Heart left ventricle (tissue), 16 donors: ENCODE data around the gene POT1. TPM values are rescaled to one million over a fixed set of nuclear protein-coding genes. Genes with fewer than 3 reads are reported as not detected.

Source experiments
- ATAC-seq, 4 donors: fragments of 200-7000 bp; cut with Tn5 transposase; one replicate each; pipeline ENCODE4 v1.9.1; 2020 to 2022; ENCODE audit warnings: moderate library complexity in 4 of 4, mild to moderate bottlenecking in 3 of 4, moderate number of reproducible peaks in 1 of 4
- DNase-seq, 5 donors: peaks; one replicate each; pipeline ENCODE4 v3.0.0-alpha.2; 2020
- H3K27ac ChIP-seq, 12 donors: fragments of 200-600 bp; sonication (generic) in 4 of 12; one replicate each; pipeline versions ENCODE4 v1.5.0 to v1.8.0; 2016 to 2022; ENCODE audit warnings: mild to moderate bottlenecking in 2 of 12
- H3K27me3 ChIP-seq, 9 donors: fragments of 200-600 bp; sonication (generic) in 2 of 9; one replicate each; pipeline versions ENCODE4 v1.5.1 to v1.8.0; 2016 to 2022; ENCODE audit warnings: mild to moderate bottlenecking in 3 of 9
- H3K36me3 ChIP-seq, 9 donors: fragments of 200-600 bp; sonication (generic) in 2 of 9; one replicate each; pipeline versions ENCODE4 v1.5.0 to v1.8.0; 2018 to 2022; ENCODE audit warnings: mild to moderate bottlenecking in 2 of 9
- H3K4me1 ChIP-seq, 12 donors: fragments of 200-600 bp; sonication (generic) in 4 of 12; one replicate each; pipeline versions ENCODE4 v1.5.0 to v1.8.0; 2016 to 2022; ENCODE audit warnings: mild to moderate bottlenecking in 3 of 12
- H3K4me3 ChIP-seq, 12 donors: fragments of 200-600 bp; sonication (generic) in 4 of 12; one replicate each; pipeline versions ENCODE4 v1.5.0 to v1.8.0; 2017 to 2022; ENCODE audit warnings: mild to moderate bottlenecking in 9 of 12, moderate library complexity in 4 of 12
- H3K9me3 ChIP-seq, 12 donors: fragments of 200-600 bp; sonication (generic) in 4 of 12; one replicate each; pipeline versions ENCODE4 v1.5.0 to v1.8.0; 2016 to 2022; ENCODE audit warnings: mild to moderate bottlenecking in 1 of 12
- POLR2A ChIP-seq, 2 donors: fragments of 450-650 bp; IDR thresholded peaks; one replicate each; pipeline ENCODE4 v1.6.1; 2017; ENCODE audit warnings: antibody characterized with exemption in 2 of 2, mild to moderate bottlenecking in 2 of 2, moderate library complexity in 2 of 2
- WGBS, 4 donors: extraction: QIAGEN DNeasy Blood & Tissue Kit in 2 of 4; methylation state at CpG; one replicate each; pipeline versions ENCODE4 v1.1.5 to v1.1.7; 2013 to 2018; 5-methylcytosine and 5-hydroxymethylcytosine counted together
- intact Hi-C, 10 donors: fragments of 100-400 bp; cut with DNase I; formaldehyde crosslinking; loops; one replicate each; pipeline versions ENCODE4 v1.11.1 to v1.14.2; 2022
- polyA plus RNA-seq, 2 donors: library from polyadenylated mRNA; stranded (reverse); fragments of 200-250 nt; gene quantifications; one replicate each; pipeline ENCODE4 v1.2.3, GENCODE V29; 2013
- total RNA-seq, 9 donors: library from RNA; depleted of rRNA in 2 of 9; stranded (reverse); fragments of >200 nt in 2 of 9; fragmentation: NEBNext Ultra II Directional in 3 of 9; extraction: Animal tissue kit (Norgen Biotek cat#: 25700) in 3 of 9; gene quantifications; one replicate each; pipeline versions ENCODE4 v1.1.0 to v1.2.4, GENCODE V29; 2016 to 2023
- TF ChIP-seq, protein P1 (sequence below), 12 donors: fragments of 200-600 bp; sonication (generic) in 4 of 12; IDR thresholded peaks; one replicate each; pipeline versions ENCODE4 v1.5.0 to v1.8.0; 2018 to 2022; ENCODE audit warnings: antibody characterized with exemption in 12 of 12, mild to moderate bottlenecking in 5 of 12
- donor health status: ischemic (EF 13 %, LVEDD 7.1; RV severe dilation, severe dysfunction).
- donor health status: healthy with polysubstance abuse.
- donor health status: DM: no; HTN: yes; CAD: no.
- donor health status: DM: no; HTN: no; CAD: no.
- donor health status: ischemic (EF 25% LVEDD 6.9; RV normal size, moderate dysfunction).
- donor health status: ischemic (EF 25% LVEDD 5.7; RV mildly dilated, moderate dysfunction).
- donor health status: healthy.
- donor health status: DM: yes; HTN: yes; CAD: no.
- donor health status: ischemic (EF 35%, LVEDD 5.7; RV mildly dilated, moderate dysfunction).
- donor health status: nonischemic (EF 11% LVEDD 7.7; RV severe dilation, severe dysfunction).
- donor health status: DM: yes; HTN: yes; CAD: no.
- donor health status: PGD.
- donor health status: ischemic (EF 29% LVEDD 5.4; RV normal size, mild dysfunction).
- donor health status: nonischemic (EF 23%, LVEDD 6.1; RV moderate dilation, normal function).

The POT1 gene
- total and polyA plus RNA-seq, 11 donors: 6.4 to 24.1 (median 17.3) TPM

DNA sequence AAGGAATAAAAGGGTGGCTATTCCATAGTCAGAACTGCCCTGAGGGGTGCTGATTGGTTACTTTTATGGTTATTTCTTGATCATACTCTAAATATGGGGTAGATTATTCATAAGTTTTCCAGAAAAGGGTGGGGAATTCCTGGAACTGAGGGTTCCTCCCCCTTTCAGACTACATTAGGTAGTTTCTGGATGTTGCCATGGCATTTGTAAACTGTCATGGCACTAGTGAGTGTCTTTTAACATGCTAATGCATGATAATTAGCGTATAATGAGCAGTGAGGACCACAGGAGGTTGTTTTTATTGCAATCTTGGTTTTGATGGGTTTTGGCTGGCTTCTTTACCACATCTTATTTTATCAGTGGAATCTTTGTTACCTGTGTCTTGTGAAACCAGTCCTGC is 26.5 kb upstream of the POT1 start:
- DNase-seq: no peak
- 77 to 97% (median 88%) methylated on average over 1 of the region's 1 CpG for WGBS, 4 donors
- no peak for ATAC-seq
- Histone ChIP-seq H3K27me3 (no peaks in the 10 kb centered on the region), H3K9me3 (peaks cover 0 to 7% (median 0%) of the 10 kb centered on the region in 12 donors), H3K36me3 (no peaks in the 10 kb centered on the region), H3K4me3 (no peak overlapping the region), H3K27ac (no peak overlapping the region), H3K4me1 (no peaks in the 10 kb centered on the region)
- intact Hi-C loops: no loop called here
- no peak for TF ChIP-seq POLR2A (IDR thresholded peaks at IDR 0.05)
- TF ChIP-seq, protein P1, sequence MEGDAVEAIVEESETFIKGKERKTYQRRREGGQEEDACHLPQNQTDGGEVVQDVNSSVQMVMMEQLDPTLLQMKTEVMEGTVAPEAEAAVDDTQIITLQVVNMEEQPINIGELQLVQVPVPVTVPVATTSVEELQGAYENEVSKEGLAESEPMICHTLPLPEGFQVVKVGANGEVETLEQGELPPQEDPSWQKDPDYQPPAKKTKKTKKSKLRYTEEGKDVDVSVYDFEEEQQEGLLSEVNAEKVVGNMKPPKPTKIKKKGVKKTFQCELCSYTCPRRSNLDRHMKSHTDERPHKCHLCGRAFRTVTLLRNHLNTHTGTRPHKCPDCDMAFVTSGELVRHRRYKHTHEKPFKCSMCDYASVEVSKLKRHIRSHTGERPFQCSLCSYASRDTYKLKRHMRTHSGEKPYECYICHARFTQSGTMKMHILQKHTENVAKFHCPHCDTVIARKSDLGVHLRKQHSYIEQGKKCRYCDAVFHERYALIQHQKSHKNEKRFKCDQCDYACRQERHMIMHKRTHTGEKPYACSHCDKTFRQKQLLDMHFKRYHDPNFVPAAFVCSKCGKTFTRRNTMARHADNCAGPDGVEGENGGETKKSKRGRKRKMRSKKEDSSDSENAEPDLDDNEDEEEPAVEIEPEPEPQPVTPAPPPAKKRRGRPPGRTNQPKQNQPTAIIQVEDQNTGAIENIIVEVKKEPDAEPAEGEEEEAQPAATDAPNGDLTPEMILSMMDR (IDR thresholded peaks at IDR 0.05): no peak

DNA sequence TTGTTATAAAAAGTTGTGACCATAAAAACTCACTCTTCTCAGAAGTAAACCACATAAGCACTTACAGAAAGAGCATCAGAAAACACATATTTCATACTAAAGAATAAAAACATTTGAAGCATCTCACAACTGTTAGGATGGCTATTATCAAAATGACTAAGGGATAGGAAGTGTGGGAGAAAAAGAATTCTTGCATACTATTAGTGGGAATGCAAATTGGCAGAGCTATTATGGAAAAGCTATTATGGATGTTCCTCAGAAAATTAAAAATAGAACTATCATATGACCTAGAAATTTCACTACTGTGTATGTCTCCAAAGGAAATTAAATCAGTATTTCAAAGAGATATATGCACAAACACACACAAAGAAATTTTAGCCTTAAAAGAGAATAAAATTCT is 25.2 kb upstream of the POT1 start:
- no peak overlapping the region for H3K4me3 ChIP-seq
- H3K9me3 ChIP-seq: peaks cover 0 to 7% (median 0%) of the 10 kb centered on the region in 12 donors
- no peaks in the 10 kb centered on the region for H3K27me3 ChIP-seq
- H3K4me1 ChIP-seq: no peaks in the 10 kb centered on the region
- ATAC-seq (no peak), DNase-seq (no peak)
- TF ChIP-seq POLR2A (IDR thresholded peaks at IDR 0.05): no peak
- TF ChIP-seq, protein P1 (IDR thresholded peaks at IDR 0.05): no peak
- H3K36me3 ChIP-seq: no peaks in the 10 kb centered on the region
- intact Hi-C loops: no loop called here
- H3K27ac ChIP-seq: no peak overlapping the region

DNA sequence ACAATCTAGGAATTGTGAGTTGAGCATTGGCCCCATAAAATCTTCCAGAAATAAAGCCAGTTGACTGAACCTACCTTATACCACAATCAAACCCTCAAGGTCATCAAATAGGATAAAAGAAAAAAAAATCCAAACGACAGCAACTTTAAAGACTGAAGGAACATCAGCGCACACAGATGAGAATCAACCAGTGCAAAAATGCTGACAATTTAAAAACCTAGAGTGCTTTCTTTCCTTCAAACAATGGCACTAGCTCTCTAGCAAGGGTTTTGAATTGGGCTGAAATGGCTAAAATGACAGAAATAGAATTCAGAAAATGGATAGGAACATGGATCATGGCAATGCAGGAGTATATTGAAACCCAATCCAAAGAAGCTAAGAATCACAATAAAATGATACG is 16.1 kb upstream of the POT1 start:
- Histone ChIP-seq H3K4me3 (no peak overlapping the region), H3K27ac (no peak overlapping the region), H3K36me3 (no peaks in the 10 kb centered on the region), H3K4me1 (no peaks in the 10 kb centered on the region), H3K9me3 (peaks cover 0 to 4% (median 0%) of the 10 kb centered on the region in 12 donors), H3K27me3 (no peaks in the 10 kb centered on the region)
- TF ChIP-seq, protein P1 (IDR thresholded peaks at IDR 0.05): no peak
- no peak for TF ChIP-seq POLR2A (IDR thresholded peaks at IDR 0.05)
- DNase-seq (no peak), ATAC-seq (no peak)
- intact Hi-C loops: no loop called here
- 90 to 98% (median 93%) methylated on average over 3 of the region's 3 CpGs for WGBS, 4 donors

DNA sequence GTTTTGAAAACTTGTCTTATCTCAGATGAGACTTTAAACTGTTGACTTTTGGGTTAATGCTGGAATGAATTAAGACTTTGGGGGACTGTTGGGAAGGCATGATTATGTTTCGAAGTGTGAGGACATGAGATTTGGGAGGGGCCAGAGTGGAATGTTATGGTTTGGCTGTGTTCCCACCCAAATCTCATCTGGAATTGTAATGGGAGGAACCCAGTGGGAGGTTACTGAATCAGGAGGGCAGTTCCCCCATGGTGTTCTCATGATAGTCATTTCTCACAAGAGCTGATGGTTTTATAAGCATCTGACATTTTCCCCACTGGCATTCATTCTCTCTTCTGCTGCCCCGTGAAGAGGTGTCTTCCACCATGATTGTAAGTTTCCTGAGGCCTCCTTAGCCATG is 13.8 kb upstream of the POT1 start:
- H3K36me3 ChIP-seq: no peaks in the 10 kb centered on the region
- H3K27ac ChIP-seq: no peak overlapping the region
- H3K27me3 ChIP-seq: no peaks in the 10 kb centered on the region
- ATAC-seq: no peak
- no peak for DNase-seq
- no peak overlapping the region for H3K4me3 ChIP-seq
- peaks cover 0 to 4% (median 0%) of the 10 kb centered on the region in 12 donors for H3K9me3 ChIP-seq
- WGBS, 4 donors: 66 to 84% (median 74%) methylated on average over 2 of the region's 2 CpGs
- TF ChIP-seq, protein P1 (IDR thresholded peaks at IDR 0.05): no peak
- no peak for TF ChIP-seq POLR2A (IDR thresholded peaks at IDR 0.05)
- intact Hi-C loops: loop anchor here in 1 of 10 donors (2.0 kb wide), 1 partner anchor 71 kb away; no protein-coding TSS in a partner anchor
- no peaks in the 10 kb centered on the region for H3K4me1 ChIP-seq
